ENCODE data around the gene NAV3. TPM values are rescaled to one million over a fixed set of nuclear protein-coding genes. Genes with fewer than 3 reads are reported as not detected.

The NAV3 gene, protein sequence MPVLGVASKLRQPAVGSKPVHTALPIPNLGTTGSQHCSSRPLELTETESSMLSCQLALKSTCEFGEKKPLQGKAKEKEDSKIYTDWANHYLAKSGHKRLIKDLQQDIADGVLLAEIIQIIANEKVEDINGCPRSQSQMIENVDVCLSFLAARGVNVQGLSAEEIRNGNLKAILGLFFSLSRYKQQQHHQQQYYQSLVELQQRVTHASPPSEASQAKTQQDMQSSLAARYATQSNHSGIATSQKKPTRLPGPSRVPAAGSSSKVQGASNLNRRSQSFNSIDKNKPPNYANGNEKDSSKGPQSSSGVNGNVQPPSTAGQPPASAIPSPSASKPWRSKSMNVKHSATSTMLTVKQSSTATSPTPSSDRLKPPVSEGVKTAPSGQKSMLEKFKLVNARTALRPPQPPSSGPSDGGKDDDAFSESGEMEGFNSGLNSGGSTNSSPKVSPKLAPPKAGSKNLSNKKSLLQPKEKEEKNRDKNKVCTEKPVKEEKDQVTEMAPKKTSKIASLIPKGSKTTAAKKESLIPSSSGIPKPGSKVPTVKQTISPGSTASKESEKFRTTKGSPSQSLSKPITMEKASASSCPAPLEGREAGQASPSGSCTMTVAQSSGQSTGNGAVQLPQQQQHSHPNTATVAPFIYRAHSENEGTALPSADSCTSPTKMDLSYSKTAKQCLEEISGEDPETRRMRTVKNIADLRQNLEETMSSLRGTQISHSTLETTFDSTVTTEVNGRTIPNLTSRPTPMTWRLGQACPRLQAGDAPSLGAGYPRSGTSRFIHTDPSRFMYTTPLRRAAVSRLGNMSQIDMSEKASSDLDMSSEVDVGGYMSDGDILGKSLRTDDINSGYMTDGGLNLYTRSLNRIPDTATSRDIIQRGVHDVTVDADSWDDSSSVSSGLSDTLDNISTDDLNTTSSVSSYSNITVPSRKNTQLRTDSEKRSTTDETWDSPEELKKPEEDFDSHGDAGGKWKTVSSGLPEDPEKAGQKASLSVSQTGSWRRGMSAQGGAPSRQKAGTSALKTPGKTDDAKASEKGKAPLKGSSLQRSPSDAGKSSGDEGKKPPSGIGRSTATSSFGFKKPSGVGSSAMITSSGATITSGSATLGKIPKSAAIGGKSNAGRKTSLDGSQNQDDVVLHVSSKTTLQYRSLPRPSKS (N-terminal part only)
- 8.7 TPM for total RNA-seq
- long read RNA-seq, partial matches to known transcripts: 1 of 2 reads
- long read RNA-seq, other reads (novel, unspliced or antisense): 1 of 2 reads

DNA sequence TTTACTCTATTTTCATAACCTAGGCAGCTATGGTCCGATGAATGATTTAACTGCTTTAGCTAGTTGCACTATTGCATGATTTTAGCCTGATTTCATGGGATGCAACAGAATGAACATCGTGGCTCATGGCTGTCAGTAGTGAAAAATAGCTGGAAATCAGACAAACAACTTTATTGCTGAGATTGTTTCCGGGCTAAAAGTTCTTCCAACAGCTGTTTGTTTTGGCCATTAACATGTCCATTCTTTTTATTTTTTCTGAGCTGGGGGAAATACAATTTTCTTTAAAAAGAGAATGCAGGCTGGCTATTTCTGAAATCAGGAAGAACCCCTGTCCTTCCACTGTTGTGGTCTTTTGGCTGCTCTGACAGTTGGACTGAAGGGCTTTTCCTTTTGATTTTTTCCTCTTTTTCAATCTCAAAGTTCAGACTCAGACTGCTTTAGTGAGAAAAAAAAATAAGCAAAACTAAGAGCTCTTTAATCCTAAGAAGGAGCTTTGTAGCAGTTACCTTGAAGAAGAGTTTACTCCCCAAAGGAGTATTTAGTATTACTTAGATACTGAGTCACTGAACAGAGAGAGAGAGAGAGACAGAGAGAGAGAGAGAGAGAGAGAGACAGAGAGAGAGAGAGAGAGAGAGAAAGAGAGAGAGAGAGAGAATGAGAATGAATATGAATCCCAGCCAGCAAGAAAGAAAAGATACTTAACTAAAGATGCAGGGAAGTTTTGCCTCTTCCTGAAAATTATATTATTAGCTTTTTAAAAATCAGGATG is at the start of gene NAV3:
Gene NAV3 (plus strand): TSS at position 312 of the 769 bp plus-strand sequence. CDS start 568 bp downstream, outside the sequence.
- Histone ChIP-seq H3K9me3 (no peaks in the 10 kb centered on the region), H3K4me1 (no peaks in the 10 kb centered on the region), H3K27me3 (ENCODE audit: low read depth) (no peaks in the 10 kb centered on the region), H3K27ac (peak within 1 kb of the TSS; percentile 46), H3K4me3 (peak within 1 kb of the TSS; percentile 26), H3K36me3 (no peaks in the 10 kb centered on the region)
- TF ChIP-seq, protein P1, sequence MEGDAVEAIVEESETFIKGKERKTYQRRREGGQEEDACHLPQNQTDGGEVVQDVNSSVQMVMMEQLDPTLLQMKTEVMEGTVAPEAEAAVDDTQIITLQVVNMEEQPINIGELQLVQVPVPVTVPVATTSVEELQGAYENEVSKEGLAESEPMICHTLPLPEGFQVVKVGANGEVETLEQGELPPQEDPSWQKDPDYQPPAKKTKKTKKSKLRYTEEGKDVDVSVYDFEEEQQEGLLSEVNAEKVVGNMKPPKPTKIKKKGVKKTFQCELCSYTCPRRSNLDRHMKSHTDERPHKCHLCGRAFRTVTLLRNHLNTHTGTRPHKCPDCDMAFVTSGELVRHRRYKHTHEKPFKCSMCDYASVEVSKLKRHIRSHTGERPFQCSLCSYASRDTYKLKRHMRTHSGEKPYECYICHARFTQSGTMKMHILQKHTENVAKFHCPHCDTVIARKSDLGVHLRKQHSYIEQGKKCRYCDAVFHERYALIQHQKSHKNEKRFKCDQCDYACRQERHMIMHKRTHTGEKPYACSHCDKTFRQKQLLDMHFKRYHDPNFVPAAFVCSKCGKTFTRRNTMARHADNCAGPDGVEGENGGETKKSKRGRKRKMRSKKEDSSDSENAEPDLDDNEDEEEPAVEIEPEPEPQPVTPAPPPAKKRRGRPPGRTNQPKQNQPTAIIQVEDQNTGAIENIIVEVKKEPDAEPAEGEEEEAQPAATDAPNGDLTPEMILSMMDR (IDR thresholded peaks at IDR 0.05): no peak
- intact Hi-C loops (cut with DNase I): no loop called here
- DNase-seq: no peak
- no peak for ATAC-seq

DNA sequence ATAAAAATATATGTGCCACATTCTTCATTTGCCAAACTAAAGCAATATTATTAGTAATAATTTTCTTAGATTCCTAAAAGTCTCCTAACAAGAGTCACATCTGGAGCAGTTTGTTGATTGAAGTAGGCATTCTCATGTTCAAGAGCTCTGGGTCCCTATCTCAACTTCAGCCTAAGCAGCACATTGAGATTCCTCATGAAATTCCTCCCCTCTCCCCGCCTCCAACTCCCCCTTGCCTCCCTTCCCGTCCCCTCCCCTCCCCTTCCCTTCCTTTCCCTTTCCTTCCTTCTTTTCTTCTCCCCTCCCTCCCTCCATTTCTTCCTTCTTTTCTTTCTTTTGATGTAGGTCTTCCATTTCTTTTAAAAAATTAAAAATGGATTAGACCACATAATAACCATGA is 48.7 kb upstream of the NAV3 start:
- Histone ChIP-seq H3K36me3 (no peaks in the 10 kb centered on the region), H3K27ac (no peak overlapping the region), H3K27me3 (ENCODE audit: low read depth) (no peaks in the 10 kb centered on the region), H3K4me1 (no peaks in the 10 kb centered on the region), H3K4me3 (no peak overlapping the region), H3K9me3 (no peaks in the 10 kb centered on the region)
- TF ChIP-seq, protein P1 (IDR thresholded peaks at IDR 0.05): no peak
- ATAC-seq (no peak), DNase-seq (no peak)
- intact Hi-C loops (cut with DNase I): no loop called here

DNA sequence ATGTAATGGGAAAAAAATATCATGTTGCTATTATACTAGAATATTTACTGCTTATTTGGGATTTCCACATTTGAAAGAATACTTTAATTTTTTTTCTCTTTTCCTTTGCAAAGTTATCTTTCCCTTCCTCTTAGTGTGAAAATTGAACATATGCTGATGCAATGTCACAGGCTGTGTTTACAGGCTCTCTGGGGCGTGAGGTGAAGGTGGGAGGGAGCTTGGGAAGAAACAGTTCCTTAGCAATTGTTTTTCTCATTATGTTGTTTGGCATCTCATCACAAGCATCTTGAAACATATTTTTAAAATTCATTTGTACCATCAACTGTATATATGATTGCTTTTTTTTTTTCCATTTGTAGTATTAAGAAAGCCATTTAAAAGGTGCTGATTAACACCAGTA is 47.9 kb upstream of the NAV3 start:
- DNase-seq: no peak
- H3K27ac ChIP-seq: no peak overlapping the region
- no peaks in the 10 kb centered on the region for H3K36me3 ChIP-seq
- TF ChIP-seq, protein P1 (IDR thresholded peaks at IDR 0.05): no peak
- no peak overlapping the region for H3K4me3 ChIP-seq
- H3K27me3 ChIP-seq (ENCODE audit: low read depth): no peaks in the 10 kb centered on the region
- intact Hi-C loops (cut with DNase I): no loop called here
- H3K9me3 ChIP-seq: no peaks in the 10 kb centered on the region
- H3K4me1 ChIP-seq: no peaks in the 10 kb centered on the region
- ATAC-seq: no peak

DNA sequence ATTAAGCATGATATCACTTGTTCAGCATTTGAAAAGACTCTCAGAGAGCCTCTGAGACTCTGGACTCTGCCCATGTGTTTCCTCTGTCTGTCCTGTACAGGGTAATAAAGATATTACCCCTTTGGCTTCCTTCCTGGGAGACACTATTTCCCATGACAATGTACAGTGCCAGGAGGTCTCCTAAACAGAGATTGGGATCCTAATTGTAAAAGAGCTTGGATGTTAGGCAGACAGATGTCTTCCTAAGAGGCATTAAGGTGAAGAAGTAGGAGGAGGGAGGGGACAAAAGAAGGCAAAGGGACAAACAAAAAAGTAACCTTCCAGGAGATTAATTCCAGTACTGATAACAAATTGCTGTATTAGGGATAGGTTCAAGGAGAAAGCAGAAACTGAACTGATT is 45.5 kb upstream of the NAV3 start:
- intact Hi-C loops (cut with DNase I): no loop called here
- H3K27me3 ChIP-seq (ENCODE audit: low read depth): no peaks in the 10 kb centered on the region
- H3K36me3 ChIP-seq: no peaks in the 10 kb centered on the region
- DNase-seq (no peak), ATAC-seq (no peak)
- TF ChIP-seq, protein P1 (IDR thresholded peaks at IDR 0.05): no peak
- no peak overlapping the region for H3K4me3 ChIP-seq
- no peaks in the 10 kb centered on the region for H3K9me3 ChIP-seq
- H3K27ac ChIP-seq: no peak overlapping the region
- H3K4me1 ChIP-seq: no peaks in the 10 kb centered on the region
